Trophoblast cell (in vitro differentiated cells and primary cell): ENCODE measurements around the gene GSPT2.

Source experiments
- DNase-seq, 2 donors: peaks; one replicate each; pipeline ENCODE4 v3.0.0-alpha.2; 2016
- H2AFZ ChIP-seq: 2 replicates; pipeline ENCODE4 v1.6.1; 2013; ENCODE audit warnings: low read length, moderate library complexity, mild to moderate bottlenecking; ENCODE audit not compliant: insufficient read depth, poor library complexity
- H2AK5ac ChIP-seq: 2 replicates; pipeline ENCODE4 v1.6.1; 2013; ENCODE audit warnings: mild to moderate bottlenecking, low read length
- H2BK120ac ChIP-seq: 2 replicates; pipeline ENCODE4 v1.6.1; 2013; ENCODE audit warnings: low read length, mild to moderate bottlenecking, moderate library complexity; ENCODE audit not compliant: insufficient read depth, poor library complexity
- H2BK12ac ChIP-seq: 2 replicates; pipeline ENCODE4 v1.6.1; 2013; ENCODE audit warnings: mild to moderate bottlenecking, low read length, moderate library complexity
- H2BK5ac ChIP-seq: 2 replicates; pipeline ENCODE4 v1.6.1; 2013; ENCODE audit warnings: low read length, low read depth, moderate library complexity, mild to moderate bottlenecking; ENCODE audit not compliant: poor library complexity
- H3K14ac ChIP-seq: 2 replicates; pipeline ENCODE4 v1.6.1; 2013; ENCODE audit warnings: mild to moderate bottlenecking, low read length
- H3K18ac ChIP-seq: 2 replicates; pipeline ENCODE4 v1.6.1; 2013; ENCODE audit warnings: mild to moderate bottlenecking, low read length
- H3K23ac ChIP-seq: 2 replicates; pipeline ENCODE4 v1.6.1; 2013; ENCODE audit warnings: low read length
- H3K27ac ChIP-seq: 2 replicates; pipeline ENCODE4 v1.5.1; 2013; ENCODE audit warnings: low read depth, mild to moderate bottlenecking, inconsistent platforms, low read length, moderate library complexity
- H3K27me3 ChIP-seq: 2 replicates; pipeline ENCODE4 v1.6.1; 2013; ENCODE audit warnings: inconsistent platforms, mild to moderate bottlenecking, low read length, moderate library complexity; ENCODE audit not compliant: insufficient read depth
- H3K36me3 ChIP-seq, 2 experiments: 1 replicate in 1 of 2; 2 replicates in 1 of 2; pipeline ENCODE4 v1.6.1; 2013; ENCODE audit warnings: low read length in 2 of 2, mild to moderate bottlenecking in 2 of 2, moderate library complexity in 1 of 2; ENCODE audit not compliant: insufficient read depth in 2 of 2, control insufficient read depth in 1 of 2
- H3K4ac ChIP-seq: 2 replicates; pipeline ENCODE4 v1.6.1; 2013; ENCODE audit warnings: low read depth, mild to moderate bottlenecking, low read length, moderate library complexity
- H3K4me1 ChIP-seq, 2 experiments: 1 replicate in 1 of 2; 2 replicates in 1 of 2; pipeline ENCODE4 v1.6.1; 2013; ENCODE audit warnings: low read length in 2 of 2, mild to moderate bottlenecking in 2 of 2, moderate library complexity in 1 of 2; ENCODE audit not compliant: insufficient read depth in 2 of 2, control insufficient read depth in 1 of 2
- H3K4me2 ChIP-seq: 2 replicates; pipeline ENCODE4 v1.6.1; 2013; ENCODE audit warnings: inconsistent platforms, mild to moderate bottlenecking, low read length, moderate library complexity
- H3K4me3 ChIP-seq: 2 replicates; pipeline ENCODE4 v1.5.1; 2013; ENCODE audit warnings: mild to moderate bottlenecking, low read depth, low read length, inconsistent platforms
- H3K79me1 ChIP-seq: one replicate; pipeline ENCODE4 v1.6.1; 2013; ENCODE audit warnings: low read length
- H3K79me2 ChIP-seq: 2 replicates; pipeline ENCODE4 v1.6.1; 2013; ENCODE audit warnings: low read length, mild to moderate bottlenecking; ENCODE audit not compliant: control insufficient read depth, insufficient read depth, poor library complexity
- H3K9ac ChIP-seq: 2 replicates; pipeline ENCODE4 v1.6.1; 2013; ENCODE audit warnings: mild to moderate bottlenecking, low read length
- H3K9me3 ChIP-seq: 2 replicates; pipeline ENCODE4 v1.6.1; 2013; ENCODE audit warnings: low read depth, mild to moderate bottlenecking, control low read depth, inconsistent platforms, low read length; ENCODE audit not compliant: insufficient read depth
- H4K12ac ChIP-seq: 2 replicates; pipeline ENCODE4 v1.6.1; 2013; ENCODE audit warnings: low read depth, mild to moderate bottlenecking, low read length, moderate library complexity
- H4K8ac ChIP-seq: 2 replicates; pipeline ENCODE4 v1.6.1; 2013; ENCODE audit warnings: low read depth, mild to moderate bottlenecking, low read length, moderate library complexity
- H4K91ac ChIP-seq: one replicate; pipeline ENCODE4 v1.6.1; 2013; ENCODE audit warnings: low read depth, mild to moderate bottlenecking, low read length, moderate library complexity
- WGBS: extraction: QIAGEN DNeasy Blood & Tissue Kit; methylation state at CpG from one replicate; pipeline ENCODE4 v1.1.7; 2013; ENCODE audit warnings: missing lambda C conversion rate; ENCODE audit not compliant: insufficient read length, insufficient coverage; ENCODE audit errors: extremely low coverage; 5-methylcytosine and 5-hydroxymethylcytosine counted together

Gene GSPT2

GRCh38 chrX:51776851-51777250, 33.6 kb downstream of the GSPT2 start:
- Histone ChIP-seq H3K4ac (no peak overlapping the region), H3K79me2 (no peaks in the 10 kb centered on the region), H4K91ac (no peak overlapping the region), H3K4me2 (no peak overlapping the region), H3K36me3 (no peaks in the 10 kb centered on the region), H2AFZ (no peak overlapping the region), H3K18ac (no peak overlapping the region), H3K9ac (no peak overlapping the region), H2AK5ac (no peak overlapping the region), H3K4me3 (no peak overlapping the region), H3K27ac (no peak overlapping the region), H2BK12ac (no peak overlapping the region), H4K8ac (no peak overlapping the region), H2BK5ac (no peak overlapping the region), H3K14ac (no peak overlapping the region), H2BK120ac (no peak overlapping the region), H3K23ac (no peak overlapping the region), H3K27me3 (no peaks in the 10 kb centered on the region), H3K79me1 (no peaks in the 10 kb centered on the region), H3K4me1 (no peaks in the 10 kb centered on the region), H3K9me3 (no peaks in the 10 kb centered on the region), H4K12ac (no peak overlapping the region)
- no peak for DNase-seq
- WGBS = no CpG with 5 or more reads among the region's 3 CpGs

GRCh38 chrX:51779306-51779705, 36.1 kb downstream of the GSPT2 start:
- H3K4ac ChIP-seq = no peak overlapping the region
- no peak overlapping the region for H3K18ac ChIP-seq
- no peaks in the 10 kb centered on the region for H3K36me3 ChIP-seq
- H3K79me2 ChIP-seq = no peaks in the 10 kb centered on the region
- H4K8ac ChIP-seq = no peak overlapping the region
- H3K27me3 ChIP-seq = no peaks in the 10 kb centered on the region
- H4K12ac ChIP-seq = no peak overlapping the region
- H3K9ac ChIP-seq = no peak overlapping the region
- H2BK12ac ChIP-seq = no peak overlapping the region
- DNase-seq = no peak
- WGBS = no CpG with 5 or more reads among the region's 3 CpGs
- no peak overlapping the region for H3K4me2 ChIP-seq
- no peaks in the 10 kb centered on the region for H3K9me3 ChIP-seq
- H3K23ac ChIP-seq = no peak overlapping the region
- no peak overlapping the region for H2AK5ac ChIP-seq
- H2AFZ ChIP-seq = no peak overlapping the region
- H3K14ac ChIP-seq = no peak overlapping the region
- no peak overlapping the region for H3K4me3 ChIP-seq
- H3K27ac ChIP-seq = no peak overlapping the region
- H2BK5ac ChIP-seq = no peak overlapping the region
- no peak overlapping the region for H4K91ac ChIP-seq
- H2BK120ac ChIP-seq = no peak overlapping the region
- no peaks in the 10 kb centered on the region for H3K4me1 ChIP-seq
- H3K79me1 ChIP-seq = no peaks in the 10 kb centered on the region

GRCh38 chrX:51795136-51795535, 51.9 kb downstream of the GSPT2 start:
- no peak overlapping the region for H3K9ac ChIP-seq
- H4K12ac ChIP-seq = no peak overlapping the region
- H3K4me1 ChIP-seq = no peaks in the 10 kb centered on the region
- no peak overlapping the region for H3K4me3 ChIP-seq
- H4K8ac ChIP-seq = no peak overlapping the region
- H3K36me3 ChIP-seq = no peaks in the 10 kb centered on the region
- no peak for DNase-seq
- no peaks in the 10 kb centered on the region for H3K9me3 ChIP-seq
- no peak overlapping the region for H3K18ac ChIP-seq
- no peaks in the 10 kb centered on the region for H3K79me1 ChIP-seq
- no peak overlapping the region for H4K91ac ChIP-seq
- H2AFZ ChIP-seq = no peak overlapping the region
- no peak overlapping the region for H2BK12ac ChIP-seq
- H2AK5ac ChIP-seq = no peak overlapping the region
- H3K23ac ChIP-seq = no peak overlapping the region
- H3K4me2 ChIP-seq = no peak overlapping the region
- H3K79me2 ChIP-seq = no peaks in the 10 kb centered on the region
- H3K27ac ChIP-seq = no peak overlapping the region
- no peak overlapping the region for H3K14ac ChIP-seq
- no peaks in the 10 kb centered on the region for H3K27me3 ChIP-seq
- H2BK5ac ChIP-seq = no peak overlapping the region
- no peak overlapping the region for H2BK120ac ChIP-seq
- no peak overlapping the region for H3K4ac ChIP-seq
- no CpG with 5 or more reads among the region's 2 CpGs for WGBS
